ENCODE data around the gene PDZD2.
"Not testable (repeated sequence)": the region's sequence is repeated elsewhere in the genome, so short reads cannot be mapped to it uniquely, and the experiment has no call there.

Gene PDZD2

GRCh38 chr5:32039133-32039532 is 400.2 kb downstream of the PDZD2 start:
- H3K27ac ChIP-seq (ENCODE audit: insufficient read depth in 1 of 2, low read depth in 1 of 2, low read length in 2 of 2, poor library complexity in 1 of 2, severe bottlenecking in 2 of 2); CTCF ChIA-PET; POLR2A ChIA-PET; H3K4me1 ChIP-seq (ENCODE audit: control extremely low read depth in 1 of 4, control insufficient read depth in 4 of 4, insufficient read depth in 4 of 4, low read length in 3 of 4); DNase-seq; H3K27me3 ChIP-seq (replicated peaks in 2 of 5; ENCODE audit: control insufficient read depth in 4 of 5, insufficient read depth in 5 of 5, low read length in 4 of 5); H3K9me3 ChIP-seq (ENCODE audit: control extremely low read depth in 1 of 5, control insufficient read depth in 4 of 5, insufficient read depth in 2 of 5, low read depth in 1 of 5, low read length in 4 of 5); H3K4me3 ChIP-seq (ENCODE audit: control insufficient read depth in 1 of 7, extremely low read depth in 1 of 7, insufficient read depth in 4 of 7, low read depth in 2 of 7, low read length in 6 of 7): not testable (repeated sequence)
- 100% methylated on average over 9 of the region's 22 CpGs for WGBS (ENCODE audit: insufficient coverage)
- peaks cover 0 to 20% (median under 1%) of the 10 kb centered on the region in 4 experiments for H3K36me3 ChIP-seq (ENCODE audit: control insufficient read depth in 4 of 4, insufficient read depth in 4 of 4, low read length in 3 of 4)

GRCh38 chr5:32039601-32040000 is 400.7 kb downstream of the PDZD2 start:
- not testable (repeated sequence) for H3K9me3 ChIP-seq (ENCODE audit: control extremely low read depth in 1 of 5, control insufficient read depth in 4 of 5, insufficient read depth in 2 of 5, low read depth in 1 of 5, low read length in 4 of 5)
- WGBS (ENCODE audit: insufficient coverage), result 93% methylated on average over 23 of the region's 26 CpGs

GRCh38 chr5:32040181-32040695 is 401.3 kb downstream of the PDZD2 start:
- H3K4me1 ChIP-seq (ENCODE audit: control extremely low read depth in 1 of 4, control insufficient read depth in 4 of 4, insufficient read depth in 4 of 4, low read length in 3 of 4); H3K4me3 ChIP-seq (ENCODE audit: control insufficient read depth in 1 of 7, extremely low read depth in 1 of 7, insufficient read depth in 4 of 7, low read depth in 2 of 7, low read length in 6 of 7); H3K27ac ChIP-seq (ENCODE audit: insufficient read depth in 1 of 2, low read depth in 1 of 2, low read length in 2 of 2, poor library complexity in 1 of 2, severe bottlenecking in 2 of 2); DNase-seq; H3K27me3 ChIP-seq (replicated peaks in 2 of 5; ENCODE audit: control insufficient read depth in 4 of 5, insufficient read depth in 5 of 5, low read length in 4 of 5); POLR2A ChIA-PET; H3K9me3 ChIP-seq (ENCODE audit: control extremely low read depth in 1 of 5, control insufficient read depth in 4 of 5, insufficient read depth in 2 of 5, low read depth in 1 of 5, low read length in 4 of 5); CTCF ChIA-PET: not testable (repeated sequence)
- peaks cover 0 to 20% (median under 1%) of the 10 kb centered on the region in 4 experiments for H3K36me3 ChIP-seq (ENCODE audit: control insufficient read depth in 4 of 4, insufficient read depth in 4 of 4, low read length in 3 of 4)
- WGBS (ENCODE audit: insufficient coverage), result 96% methylated on average over 29 of the region's 31 CpGs

More at GRCh38 chr5:32039601-32040000, 400.7 kb downstream of the PDZD2 start:
- POLR2A ChIA-PET; H3K27me3 ChIP-seq (replicated peaks in 2 of 5; ENCODE audit: control insufficient read depth in 4 of 5, insufficient read depth in 5 of 5, low read length in 4 of 5); CTCF ChIA-PET; H3K4me1 ChIP-seq (ENCODE audit: control extremely low read depth in 1 of 4, control insufficient read depth in 4 of 4, insufficient read depth in 4 of 4, low read length in 3 of 4); H3K27ac ChIP-seq (ENCODE audit: insufficient read depth in 1 of 2, low read depth in 1 of 2, low read length in 2 of 2, poor library complexity in 1 of 2, severe bottlenecking in 2 of 2); H3K4me3 ChIP-seq (ENCODE audit: control insufficient read depth in 1 of 7, extremely low read depth in 1 of 7, insufficient read depth in 4 of 7, low read depth in 2 of 7, low read length in 6 of 7); DNase-seq: not testable (repeated sequence)
- peaks cover 0 to 20% (median under 1%) of the 10 kb centered on the region in 4 experiments for H3K36me3 ChIP-seq (ENCODE audit: control insufficient read depth in 4 of 4, insufficient read depth in 4 of 4, low read length in 3 of 4)

- ChIA-PET CTCF (no interaction called here), POLR2A (no interaction called here)
- no peaks in the 10 kb centered on the region for H3K27me3 ChIP-seq (replicated peaks in 2 of 5; ENCODE audit: control insufficient read depth in 4 of 5, insufficient read depth in 5 of 5, low read length in 4 of 5)
- H3K27ac ChIP-seq (ENCODE audit: insufficient read depth in 1 of 2, low read depth in 1 of 2, low read length in 2 of 2, poor library complexity in 1 of 2, severe bottlenecking in 2 of 2), result no peak overlapping the region
- H3K36me3 ChIP-seq (ENCODE audit: control insufficient read depth in 4 of 4, insufficient read depth in 4 of 4, low read length in 3 of 4), result peaks cover 0 to 13% (median 0%) of the 10 kb centered on the region in 4 experiments
- no peak overlapping the region for H3K4me3 ChIP-seq (ENCODE audit: control insufficient read depth in 1 of 7, extremely low read depth in 1 of 7, insufficient read depth in 4 of 7, low read depth in 2 of 7, low read length in 6 of 7)
- DNase-seq, result no peak
- WGBS (ENCODE audit: insufficient coverage), result 86% methylated on average over 7 of the region's 7 CpGs
- peaks cover 0 to 3% (median 0%) of the 10 kb centered on the region in 5 experiments for H3K9me3 ChIP-seq (ENCODE audit: control extremely low read depth in 1 of 5, control insufficient read depth in 4 of 5, insufficient read depth in 2 of 5, low read depth in 1 of 5, low read length in 4 of 5)
- H3K4me1 ChIP-seq (ENCODE audit: control extremely low read depth in 1 of 4, control insufficient read depth in 4 of 4, insufficient read depth in 4 of 4, low read length in 3 of 4), result no peaks in the 10 kb centered on the region
Observed at GRCh38 chr5:32042551-32042961, 403.6 kb downstream of the PDZD2 start.

GRCh38 chr5:32043105-32043504 is 404.2 kb downstream of the PDZD2 start:
- H3K36me3 ChIP-seq (ENCODE audit: control insufficient read depth in 4 of 4, insufficient read depth in 4 of 4, low read length in 3 of 4), result peaks cover 0 to 13% (median 0%) of the 10 kb centered on the region in 4 experiments
- DNase-seq, result no peak
- H3K27ac ChIP-seq (ENCODE audit: insufficient read depth in 1 of 2, low read depth in 1 of 2, low read length in 2 of 2, poor library complexity in 1 of 2, severe bottlenecking in 2 of 2), result no peak overlapping the region
- H3K4me1 ChIP-seq (ENCODE audit: control extremely low read depth in 1 of 4, control insufficient read depth in 4 of 4, insufficient read depth in 4 of 4, low read length in 3 of 4), result no peaks in the 10 kb centered on the region
- peaks cover 0 to 3% (median 0%) of the 10 kb centered on the region in 5 experiments for H3K9me3 ChIP-seq (ENCODE audit: control extremely low read depth in 1 of 5, control insufficient read depth in 4 of 5, insufficient read depth in 2 of 5, low read depth in 1 of 5, low read length in 4 of 5)
- CTCF ChIA-PET, result no interaction called here
- H3K27me3 ChIP-seq (replicated peaks in 2 of 5; ENCODE audit: control insufficient read depth in 4 of 5, insufficient read depth in 5 of 5, low read length in 4 of 5), result no peaks in the 10 kb centered on the region
- 100% methylated on average over 4 of the region's 5 CpGs for WGBS (ENCODE audit: insufficient coverage)
- POLR2A ChIA-PET, result no interaction called here
- no peak overlapping the region for H3K4me3 ChIP-seq (ENCODE audit: control insufficient read depth in 1 of 7, extremely low read depth in 1 of 7, insufficient read depth in 4 of 7, low read depth in 2 of 7, low read length in 6 of 7)

- ChIA-PET POLR2A (interaction anchor here (0.6 kb wide), 1 partner anchor 483 kb away, joined by 9 read pairs; no protein-coding TSS in a partner anchor), CTCF (interaction anchor here (0.7 to 2.6 kb wide), 2 partner anchors 10 to 162 kb away, joined by 3 to 7 read pairs; no protein-coding TSS in a partner anchor)
- H3K9me3 ChIP-seq (ENCODE audit: control extremely low read depth in 1 of 5, control insufficient read depth in 4 of 5, insufficient read depth in 2 of 5, low read depth in 1 of 5, low read length in 4 of 5), result peaks cover 0 to 3% (median 0%) of the 10 kb centered on the region in 5 experiments
- H3K4me3 ChIP-seq (ENCODE audit: control insufficient read depth in 1 of 7, extremely low read depth in 1 of 7, insufficient read depth in 4 of 7, low read depth in 2 of 7, low read length in 6 of 7), result no peak overlapping the region
- no peaks in the 10 kb centered on the region for H3K4me1 ChIP-seq (ENCODE audit: control extremely low read depth in 1 of 4, control insufficient read depth in 4 of 4, insufficient read depth in 4 of 4, low read length in 3 of 4)
- H3K27me3 ChIP-seq (replicated peaks in 2 of 5; ENCODE audit: control insufficient read depth in 4 of 5, insufficient read depth in 5 of 5, low read length in 4 of 5), result no peaks in the 10 kb centered on the region
- 94% methylated on average over 6 of the region's 7 CpGs for WGBS (ENCODE audit: insufficient coverage)
- DNase-seq, result no peak
- no peak overlapping the region for H3K27ac ChIP-seq (ENCODE audit: insufficient read depth in 1 of 2, low read depth in 1 of 2, low read length in 2 of 2, poor library complexity in 1 of 2, severe bottlenecking in 2 of 2)
- H3K36me3 ChIP-seq (ENCODE audit: control insufficient read depth in 4 of 4, insufficient read depth in 4 of 4, low read length in 3 of 4), result peaks cover 0 to 24% (median 4%) of the 10 kb centered on the region in 4 experiments
Observed at GRCh38 chr5:32044434-32044833, 405.5 kb downstream of the PDZD2 start.

- no peak overlapping the region for H3K27ac ChIP-seq (ENCODE audit: insufficient read depth in 1 of 2, low read depth in 1 of 2, low read length in 2 of 2, poor library complexity in 1 of 2, severe bottlenecking in 2 of 2)
- peaks cover 0 to 25% (median 5%) of the 10 kb centered on the region in 4 experiments for H3K36me3 ChIP-seq (ENCODE audit: control insufficient read depth in 4 of 4, insufficient read depth in 4 of 4, low read length in 3 of 4)
- CTCF ChIA-PET, result interaction anchor here (0.7 to 2.6 kb wide), 3 partner anchors 9 to 163 kb away, joined by 3 to 7 read pairs (median 3); no protein-coding TSS in a partner anchor
Observed at GRCh38 chr5:32044939-32045338, 406.0 kb downstream of the PDZD2 start.

More at GRCh38 chr5:32044939-32045338, 406.0 kb downstream of the PDZD2 start:
- peaks cover 0 to 3% (median 0%) of the 10 kb centered on the region in 5 experiments for H3K9me3 ChIP-seq (ENCODE audit: control extremely low read depth in 1 of 5, control insufficient read depth in 4 of 5, insufficient read depth in 2 of 5, low read depth in 1 of 5, low read length in 4 of 5)
- no peaks in the 10 kb centered on the region for H3K27me3 ChIP-seq (replicated peaks in 2 of 5; ENCODE audit: control insufficient read depth in 4 of 5, insufficient read depth in 5 of 5, low read length in 4 of 5)
- POLR2A ChIA-PET, result interaction anchor here (0.6 kb wide), 1 partner anchor 483 kb away, joined by 9 read pairs; no protein-coding TSS in a partner anchor
- no peak overlapping the region for H3K4me3 ChIP-seq (ENCODE audit: control insufficient read depth in 1 of 7, extremely low read depth in 1 of 7, insufficient read depth in 4 of 7, low read depth in 2 of 7, low read length in 6 of 7)
- peak in 1 of 3 donors; percentile 22 for DNase-seq
- no peaks in the 10 kb centered on the region for H3K4me1 ChIP-seq (ENCODE audit: control extremely low read depth in 1 of 4, control insufficient read depth in 4 of 4, insufficient read depth in 4 of 4, low read length in 3 of 4)
